PC-3 (cell line): ENCODE measurements around the gene GAB2.

ENCODE experiments used
- CTCF ChIP-seq: fragments of 300-600 bp; sonication (generic); conservative IDR thresholded peaks from 2 replicates; pipeline ENCODE4 v1.5.1; 2017; ENCODE audit warnings: antibody characterized with exemption, low read depth, mild to moderate bottlenecking, low read length
- EZH2 ChIP-seq: fragments of 300-600 bp; sonication (generic); IDR thresholded peaks from one replicate; pipeline ENCODE4 v1.6.1; 2017; ENCODE audit warnings: antibody characterized with exemption, mild to moderate bottlenecking, low read length; ENCODE audit not compliant: unreplicated experiment
- EZH2phosphoT487 ChIP-seq: fragments of 300-600 bp; sonication (generic); IDR thresholded peaks from 2 replicates; pipeline ENCODE4 v1.6.1; 2018; ENCODE audit warnings: mild to moderate bottlenecking, antibody characterized with exemption, low read length, borderline replicate concordance

- no peak for TF ChIP-seq EZH2
- no peak for TF ChIP-seq CTCF
- TF ChIP-seq EZH2phosphoT487: no peak
Observed at GRCh38 chr11:78310500-78310909, 107.1 kb downstream of the GAB2 start.
